ENCODE data around the gene APPL2.
"Not testable (repeated sequence)": the region's sequence is repeated elsewhere in the genome, so short reads cannot be mapped to it uniquely, and the experiment has no call there.

DNA sequence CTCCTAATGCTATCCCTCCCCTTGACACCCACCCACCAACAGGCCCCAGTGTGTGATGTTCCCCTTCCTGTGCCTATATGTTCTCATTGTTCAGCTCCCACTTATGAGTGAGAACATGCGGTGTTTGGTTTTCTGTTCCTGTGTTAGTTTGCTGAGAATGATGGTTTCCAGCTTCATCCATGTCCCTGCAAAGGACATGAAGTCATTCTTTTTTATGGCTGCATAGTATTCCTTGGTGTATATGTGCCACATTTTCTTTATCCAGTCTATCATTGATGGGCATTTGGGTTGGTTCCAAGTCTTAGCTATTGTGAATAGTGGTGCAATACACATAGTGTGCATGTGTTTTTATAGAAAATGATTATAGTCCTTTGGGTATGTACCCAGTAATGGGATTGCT, 56.9 kb downstream of the APPL2 start:
- not testable (repeated sequence) for TF ChIP-seq SNAI2 (CRISPR knock-in tag; IDR thresholded peaks at IDR 0.05); ZNF70 (CRISPR knock-in tag; IDR thresholded peaks at IDR 0.05); ZFP30 (CRISPR knock-in tag; IDR thresholded peaks at IDR 0.05); TSHZ2 (CRISPR knock-in tag; IDR thresholded peaks at IDR 0.05); ISL1 (CRISPR knock-in tag; IDR thresholded peaks at IDR 0.05); CSDC2 (CRISPR knock-in tag; IDR thresholded peaks at IDR 0.05); RARB (CRISPR knock-in tag; IDR thresholded peaks at IDR 0.05); BACH2 (CRISPR knock-in tag; IDR thresholded peaks at IDR 0.05; ENCODE audit: borderline replicate concordance); ZFP3 (CRISPR knock-in tag; IDR thresholded peaks at IDR 0.05); TCF4 (CRISPR knock-in tag; IDR thresholded peaks at IDR 0.05; ENCODE audit: borderline replicate concordance); POU6F1 (CRISPR knock-in tag; IDR thresholded peaks at IDR 0.05; ENCODE audit: borderline replicate concordance, low read depth)
- TF ChIP-seq, protein P1, sequence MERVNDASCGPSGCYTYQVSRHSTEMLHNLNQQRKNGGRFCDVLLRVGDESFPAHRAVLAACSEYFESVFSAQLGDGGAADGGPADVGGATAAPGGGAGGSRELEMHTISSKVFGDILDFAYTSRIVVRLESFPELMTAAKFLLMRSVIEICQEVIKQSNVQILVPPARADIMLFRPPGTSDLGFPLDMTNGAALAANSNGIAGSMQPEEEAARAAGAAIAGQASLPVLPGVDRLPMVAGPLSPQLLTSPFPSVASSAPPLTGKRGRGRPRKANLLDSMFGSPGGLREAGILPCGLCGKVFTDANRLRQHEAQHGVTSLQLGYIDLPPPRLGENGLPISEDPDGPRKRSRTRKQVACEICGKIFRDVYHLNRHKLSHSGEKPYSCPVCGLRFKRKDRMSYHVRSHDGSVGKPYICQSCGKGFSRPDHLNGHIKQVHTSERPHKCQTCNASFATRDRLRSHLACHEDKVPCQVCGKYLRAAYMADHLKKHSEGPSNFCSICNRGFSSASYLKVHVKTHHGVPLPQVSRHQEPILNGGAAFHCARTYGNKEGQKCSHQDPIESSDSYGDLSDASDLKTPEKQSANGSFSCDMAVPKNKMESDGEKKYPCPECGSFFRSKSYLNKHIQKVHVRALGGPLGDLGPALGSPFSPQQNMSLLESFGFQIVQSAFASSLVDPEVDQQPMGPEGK (CRISPR knock-in tag; IDR thresholded peaks at IDR 0.05; ENCODE audit: borderline replicate concordance) = not testable (repeated sequence)
- TF ChIP-seq, protein P2, sequence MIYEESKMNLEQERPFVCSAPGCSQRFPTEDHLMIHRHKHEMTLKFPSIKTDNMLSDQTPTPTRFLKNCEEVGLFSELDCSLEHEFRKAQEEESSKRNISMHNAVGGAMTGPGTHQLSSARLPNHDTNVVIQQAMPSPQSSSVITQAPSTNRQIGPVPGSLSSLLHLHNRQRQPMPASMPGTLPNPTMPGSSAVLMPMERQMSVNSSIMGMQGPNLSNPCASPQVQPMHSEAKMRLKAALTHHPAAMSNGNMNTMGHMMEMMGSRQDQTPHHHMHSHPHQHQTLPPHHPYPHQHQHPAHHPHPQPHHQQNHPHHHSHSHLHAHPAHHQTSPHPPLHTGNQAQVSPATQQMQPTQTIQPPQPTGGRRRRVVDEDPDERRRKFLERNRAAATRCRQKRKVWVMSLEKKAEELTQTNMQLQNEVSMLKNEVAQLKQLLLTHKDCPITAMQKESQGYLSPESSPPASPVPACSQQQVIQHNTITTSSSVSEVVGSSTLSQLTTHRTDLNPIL (CRISPR knock-in tag; IDR thresholded peaks at IDR 0.05; ENCODE audit: low read depth) = not testable (repeated sequence)
- TF ChIP-seq ZNF8 (CRISPR knock-in tag; IDR thresholded peaks at IDR 0.05) = 0 out of 2 replicates have a peak, but pooled peaks have one; percentile 30
